Femur (tissue), 1 donor: Measurements from ENCODE around the gene DCLK3.

ENCODE experiments used
- DNase-seq: peaks from one replicate; pipeline ENCODE4 v3.0.0-alpha.2; 2017

The DCLK3 gene

GRCh38 chr3:36762918-36763849 lies 1.2 kb downstream of the DCLK3 start:
- no peak for DNase-seq

- DNase-seq = no peak
Observed at GRCh38 chr3:36761779-36762178, 2.6 kb downstream of the DCLK3 start.

DNA sequence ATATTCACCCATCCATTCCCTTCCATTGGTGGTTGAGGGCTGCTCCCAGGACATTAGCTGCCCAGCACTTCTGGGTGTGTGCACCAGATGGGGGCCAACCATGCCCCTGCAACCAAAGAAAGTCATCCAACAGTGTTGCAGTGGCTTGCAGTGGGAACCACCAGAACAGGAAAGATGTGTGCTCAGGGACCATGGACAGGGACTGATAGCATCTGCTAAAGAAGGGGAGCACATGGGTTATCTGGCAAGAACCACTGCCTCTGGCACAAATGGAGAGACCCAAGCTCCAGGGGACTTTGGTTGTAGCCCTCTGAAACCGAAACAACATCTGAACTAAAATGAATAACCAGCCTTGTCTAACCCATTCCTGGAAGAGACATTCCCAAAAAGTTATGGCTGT lies 8.1 kb downstream of the DCLK3 start:
- DNase-seq = no peak

DNA sequence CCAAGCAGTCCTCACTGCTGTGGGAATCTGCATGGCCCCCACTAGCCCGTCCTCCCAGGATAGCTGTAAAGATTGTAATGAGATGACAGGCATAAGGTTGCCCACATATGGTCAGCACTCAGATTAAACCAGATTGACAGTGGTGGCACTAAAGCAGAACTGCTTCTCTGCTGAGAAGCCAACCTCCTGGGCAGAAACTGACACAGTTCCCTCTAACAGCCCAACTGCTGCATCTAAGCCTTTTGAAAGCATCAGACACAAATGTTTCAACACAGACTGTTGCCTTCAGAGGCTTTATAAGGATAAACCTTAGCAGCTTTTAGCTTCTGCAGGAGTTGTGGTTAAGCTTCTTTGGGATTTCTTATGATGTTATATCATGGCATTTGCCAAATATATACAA lies 13.0 kb downstream of the DCLK3 start:
- DNase-seq = no peak

GRCh38 chr3:36750737-36751136 lies 13.6 kb downstream of the DCLK3 start:
- DNase-seq = no peak

DNA sequence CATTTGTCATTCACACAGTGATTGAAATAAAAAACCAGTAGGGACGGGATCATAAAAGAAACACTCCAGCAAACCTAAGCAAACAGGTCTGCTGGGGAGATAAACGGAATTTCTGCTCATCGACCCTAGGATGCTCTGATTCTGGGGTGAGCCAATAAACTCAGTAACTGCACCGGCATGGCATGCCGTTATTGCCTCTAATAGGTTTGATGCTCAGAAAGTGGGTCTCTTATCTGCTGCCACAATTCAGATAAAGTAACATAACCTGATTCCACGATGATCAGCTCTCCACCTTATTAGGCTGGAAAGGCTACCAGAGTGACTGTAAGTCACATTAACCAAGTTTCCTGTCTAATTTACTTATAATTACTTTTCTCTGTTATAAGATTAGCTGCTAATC lies 19.6 kb downstream of the DCLK3 start:
- DNase-seq = no peak

GRCh38 chr3:36743826-36744225 lies 20.5 kb downstream of the DCLK3 start:
- DNase-seq = no peak

GRCh38 chr3:36741285-36741684 lies 23.1 kb downstream of the DCLK3 start:
- no peak for DNase-seq

DNA sequence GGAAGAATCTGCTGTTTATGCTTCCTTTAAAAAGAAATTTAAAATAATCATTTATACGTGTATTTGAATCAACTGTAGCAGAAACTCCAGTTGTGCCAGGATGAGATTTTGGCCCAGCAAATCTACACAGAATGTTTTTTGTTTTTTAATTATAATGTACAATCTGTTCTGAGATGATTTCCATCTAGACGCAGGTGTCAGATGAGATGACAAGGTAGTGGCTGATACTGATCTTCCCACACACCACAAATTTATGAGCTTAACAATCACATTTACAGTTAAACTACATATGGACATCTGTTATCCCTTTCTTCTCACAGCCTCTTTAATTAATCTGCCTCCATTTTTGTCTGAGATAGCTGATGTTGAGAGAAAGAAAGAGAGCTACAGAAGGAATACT lies 23.6 kb downstream of the DCLK3 start:
- DNase-seq = no peak

DNA sequence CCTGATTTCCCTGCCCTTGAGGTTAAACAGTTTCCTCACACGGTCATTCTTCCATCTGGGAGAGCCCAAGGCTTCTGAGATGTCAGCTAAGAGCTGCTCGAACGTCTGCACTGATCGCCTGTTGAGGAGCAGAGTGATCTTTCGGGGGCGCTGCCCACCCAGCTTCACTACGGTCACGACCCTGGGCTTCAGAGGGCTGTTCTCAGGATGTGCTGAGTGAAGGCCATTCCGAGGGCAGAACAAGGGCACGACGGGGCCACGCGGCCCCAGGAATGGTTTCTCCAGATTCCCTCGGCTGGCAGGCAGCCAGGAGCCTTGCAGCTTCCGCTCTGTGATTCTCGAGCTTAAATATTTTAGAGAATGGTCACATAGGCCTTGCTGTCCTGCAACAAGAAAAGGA lies 25.7 kb downstream of the DCLK3 start:
- DNase-seq = peak; percentile 21

- DNase-seq = no peak
Observed at GRCh38 chr3:36736301-36736700, 28.1 kb downstream of the DCLK3 start.

DNA sequence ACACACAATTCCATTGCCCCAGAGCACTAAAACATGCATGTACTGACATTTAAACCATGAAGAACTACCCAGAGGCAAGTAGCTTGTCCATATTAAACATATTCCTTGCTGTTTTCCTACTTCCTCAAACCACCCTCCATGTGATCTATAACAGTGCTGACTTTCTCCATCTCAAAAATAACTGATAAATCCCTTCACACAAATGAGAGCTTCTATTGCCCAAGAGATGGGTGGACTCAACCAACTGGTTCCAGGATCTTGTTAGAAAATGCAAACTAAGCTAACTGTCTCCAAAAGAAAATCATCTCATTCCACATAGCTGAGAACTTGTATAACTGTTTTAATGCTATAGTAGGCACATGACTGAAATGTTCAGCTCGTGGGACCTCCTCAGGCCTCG lies 29.6 kb downstream of the DCLK3 start:
- DNase-seq = no peak

DNA sequence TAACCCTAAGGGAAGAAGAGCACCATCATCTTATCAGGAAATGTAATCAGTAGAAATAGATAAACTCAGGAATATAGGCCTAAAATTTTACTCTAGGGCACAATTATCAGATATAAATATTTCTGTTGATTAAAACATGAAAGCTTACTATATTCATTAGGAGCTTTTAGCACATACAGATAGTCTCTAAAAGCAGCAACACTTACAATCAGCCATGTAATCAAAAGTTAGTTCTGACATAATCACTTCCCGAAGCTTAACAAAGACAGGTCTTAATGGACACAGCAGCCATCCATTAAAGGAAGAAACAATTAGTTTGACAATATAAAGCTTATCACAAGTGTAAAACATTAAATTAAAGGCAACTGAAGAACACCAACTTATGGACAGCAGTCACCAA lies 30.6 kb downstream of the DCLK3 start:
- no peak for DNase-seq

- no peak for DNase-seq
Observed at GRCh38 chr3:36733162-36733696, 31.1 kb downstream of the DCLK3 start.

GRCh38 chr3:36730966-36731365 lies 33.4 kb downstream of the DCLK3 start:
- no peak for DNase-seq

DNA sequence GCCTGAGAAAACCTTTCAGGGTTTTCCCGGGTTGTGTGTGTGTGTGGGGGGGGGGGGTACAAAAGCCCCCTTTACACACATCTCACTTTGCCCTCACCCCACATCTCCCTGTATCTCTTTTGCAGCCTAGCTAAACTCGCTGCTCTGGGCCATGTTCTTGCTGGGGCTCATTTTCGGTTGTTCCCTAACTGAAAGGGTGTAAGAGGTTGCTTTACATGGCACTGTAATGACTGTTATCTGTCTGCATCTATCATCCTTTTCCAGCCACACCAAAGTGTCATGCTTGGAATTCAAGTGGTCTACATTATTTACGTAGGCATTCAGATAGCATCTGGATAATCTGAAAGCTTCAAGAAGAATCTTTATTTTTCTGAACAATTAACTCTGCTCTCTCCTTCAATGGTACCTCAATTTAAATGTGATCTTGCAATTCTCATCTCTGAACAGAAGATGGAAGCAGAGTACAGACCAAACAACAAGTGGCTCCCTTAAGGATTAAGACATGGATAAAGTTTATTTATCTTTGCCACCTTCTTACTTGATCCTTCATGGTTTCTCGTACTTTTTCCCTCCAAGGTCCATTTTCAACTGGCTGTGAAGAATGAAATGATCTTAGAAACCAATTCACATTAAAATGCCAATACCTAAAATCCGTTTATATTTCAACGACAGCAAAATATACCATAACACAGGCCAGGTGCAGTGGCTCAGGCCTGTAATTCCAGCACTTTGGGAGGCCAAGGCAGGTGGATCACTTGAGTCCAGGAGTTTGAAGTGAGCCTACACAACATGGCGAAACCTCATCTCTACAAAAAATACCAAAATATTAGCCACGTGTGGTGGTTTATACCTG lies 34.9 kb downstream of the DCLK3 start:
- DNase-seq = no peak

GRCh38 chr3:36714343-36715086 lies 49.8 kb downstream of the DCLK3 start:
- DNase-seq = no peak

DNA sequence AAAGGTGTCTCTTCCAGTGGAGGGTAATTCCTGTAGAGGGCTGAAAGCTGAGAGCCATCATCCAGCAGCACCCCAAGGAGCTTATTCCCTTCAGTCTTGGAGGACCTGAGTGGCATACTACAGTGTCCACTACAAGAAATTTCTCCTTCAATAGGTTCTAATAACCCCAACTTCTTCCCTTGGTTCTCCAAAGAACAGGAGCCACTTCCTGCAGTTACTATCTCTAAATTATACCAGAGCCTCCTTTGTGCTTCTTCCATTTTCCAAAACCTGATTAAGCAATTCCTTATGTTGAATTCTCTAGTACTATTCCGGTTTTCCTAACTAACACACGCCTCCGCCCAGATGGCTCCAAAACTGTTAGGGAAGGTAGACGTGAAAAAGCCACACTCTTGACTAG lies 50.4 kb downstream of the DCLK3 start:
- DNase-seq = no peak

- no peak for DNase-seq
Observed at GRCh38 chr3:36710606-36711005, 53.7 kb downstream of the DCLK3 start.

GRCh38 chr3:36709826-36710365 lies 54.5 kb downstream of the DCLK3 start:
- no peak for DNase-seq

GRCh38 chr3:36709281-36709680 lies 55.1 kb downstream of the DCLK3 start:
- no peak for DNase-seq

GRCh38 chr3:36707623-36708409 lies 56.5 kb downstream of the DCLK3 start:
- DNase-seq = no peak
